ENCODE data around the gene EEF1AKMT2. TPM values are rescaled to one million over a fixed set of nuclear protein-coding genes. Genes with fewer than 3 reads are reported as not detected.

Gene EEF1AKMT2
- total and polyA plus RNA-seq, 4 experiments from 2014 or later, result 18.2 to 31.1 (median 22.1) TPM

- no peaks in the 10 kb centered on the region for H3K36me3 ChIP-seq (ENCODE audit: insufficient read depth, low read length)
- peak overlapping the region in 1 of 2 donors; percentile 36 for H3K4me3 ChIP-seq (ENCODE audit: low read length in 2 of 2)
- ChIA-PET POLR2A (ENCODE audit: partially characterized antibody) (interaction anchor here (0.7 to 20.9 kb wide), 13 partner anchors 6 to 97 kb away, joined by 3 to 544 read pairs (median 10); no protein-coding TSS in a partner anchor), CTCF (ENCODE audit: partially characterized antibody) (interaction anchor here (1.6 to 22.6 kb wide), 4 partner anchors 10 to 194 kb away, joined by 4 to 556 read pairs (median 6); no protein-coding TSS in a partner anchor)
- no peak for DNase-seq
- H3K9me3 ChIP-seq (ENCODE audit: control insufficient read depth in 1 of 2, low read length in 2 of 2), result no peaks in the 10 kb centered on the region
- H3K4me1 ChIP-seq (ENCODE audit: insufficient read depth, low read length), result peaks cover 100% of the 10 kb centered on the region
- Mint-ChIP-seq H3K36me3 (peaks cover 7 to 22% of the 10 kb centered on the region in 2 donors), H3K4me3 (peak overlapping the region in 7 of 8 donors; percentile 55 to 87 (median 77)), H3K27me3 (no peaks in the 10 kb centered on the region), H3K4me1 (peaks cover 77 to 98% (median 88%) of the 10 kb centered on the region in 4 donors), H3K9me3 (peaks cover 0 to 2% (median 0%) of the 10 kb centered on the region in 8 donors), H3K27ac (peak overlapping the region; percentile 87 to 98 (median 97))
- no peaks in the 10 kb centered on the region for H3K27me3 ChIP-seq (ENCODE audit: insufficient read depth, low read length)
- H3K27ac ChIP-seq (ENCODE audit: low read depth, low read length), result peak overlapping the region; percentile 82
- intact Hi-C loops (cut with micrococcal nuclease), result no loop called here
These were observed 67.2 kb downstream of the EEF1AKMT2 start for GRCh38 chr10:124724279-124725027.

- H3K27me3 Mint-ChIP-seq, result no peaks in the 10 kb centered on the region
- intact Hi-C loops (cut with micrococcal nuclease), result no loop called here
These were observed 67.9 kb downstream of the EEF1AKMT2 start for GRCh38 chr10:124723826-124724225.

GRCh38 chr10:124722798-124723783 is 68.6 kb downstream of the EEF1AKMT2 start:
- peak overlapping the region in 1 of 2 donors; percentile 36 for H3K4me3 ChIP-seq (ENCODE audit: low read length in 2 of 2)
- CTCF ChIA-PET (ENCODE audit: partially characterized antibody), result interaction anchor here (0.9 to 22.6 kb wide), 17 partner anchors 9 to 193 kb away, joined by 3 to 556 read pairs (median 5); no protein-coding TSS in a partner anchor
- peak overlapping the region; percentile 82 for H3K27ac ChIP-seq (ENCODE audit: low read depth, low read length)
- intact Hi-C loops (cut with micrococcal nuclease), result no loop called here
- no peaks in the 10 kb centered on the region for H3K27me3 ChIP-seq (ENCODE audit: insufficient read depth, low read length)
- no peaks in the 10 kb centered on the region for H3K9me3 ChIP-seq (ENCODE audit: control insufficient read depth in 1 of 2, low read length in 2 of 2)
- H3K36me3 ChIP-seq (ENCODE audit: insufficient read depth, low read length), result no peaks in the 10 kb centered on the region
- Mint-ChIP-seq H3K4me1 (peaks cover 75 to 98% (median 86%) of the 10 kb centered on the region in 4 donors), H3K4me3 (peak overlapping the region; percentile 22 to 87 (median 74)), H3K9me3 (peaks cover 0 to 2% (median 0%) of the 10 kb centered on the region in 8 donors), H3K36me3 (peaks cover 0 to 11% of the 10 kb centered on the region in 2 donors), H3K27me3 (no peaks in the 10 kb centered on the region), H3K27ac (peak overlapping the region; percentile 87 to 98 (median 97))
- POLR2A ChIA-PET (ENCODE audit: partially characterized antibody), result interaction anchor here (0.7 to 20.9 kb wide), 18 partner anchors 7 to 96 kb away, joined by 3 to 544 read pairs (median 9); partner anchors contain the start of gene EEF1AKMT2
- DNase-seq, result peak in 4 of 5 donors; percentile 46 to 83 (median 57)
- peaks cover 100% of the 10 kb centered on the region for H3K4me1 ChIP-seq (ENCODE audit: insufficient read depth, low read length)

More at GRCh38 chr10:124723826-124724225, 67.9 kb downstream of the EEF1AKMT2 start:
- H3K36me3 ChIP-seq (ENCODE audit: insufficient read depth, low read length), result no peaks in the 10 kb centered on the region
- no peaks in the 10 kb centered on the region for H3K27me3 ChIP-seq (ENCODE audit: insufficient read depth, low read length)
- Mint-ChIP-seq H3K36me3 (peaks cover 7 to 17% of the 10 kb centered on the region in 2 donors), H3K27ac (peak overlapping the region; percentile 87 to 98 (median 97)), H3K4me1 (peaks cover 76 to 98% (median 88%) of the 10 kb centered on the region in 4 donors), H3K4me3 (peak overlapping the region in 7 of 8 donors; percentile 55 to 87 (median 77)), H3K9me3 (peaks cover 0 to 2% (median 0%) of the 10 kb centered on the region in 8 donors)
- no peak for DNase-seq
- H3K4me1 ChIP-seq (ENCODE audit: insufficient read depth, low read length), result peaks cover 100% of the 10 kb centered on the region
- H3K27ac ChIP-seq (ENCODE audit: low read depth, low read length), result peak overlapping the region; percentile 82
- no peaks in the 10 kb centered on the region for H3K9me3 ChIP-seq (ENCODE audit: control insufficient read depth in 1 of 2, low read length in 2 of 2)
- ChIA-PET POLR2A (ENCODE audit: partially characterized antibody) (interaction anchor here (0.7 to 20.9 kb wide), 16 partner anchors 6 to 97 kb away, joined by 3 to 544 read pairs (median 10); no protein-coding TSS in a partner anchor), CTCF (ENCODE audit: partially characterized antibody) (interaction anchor here (1.2 to 22.6 kb wide), 7 partner anchors 10 to 194 kb away, joined by 3 to 556 read pairs (median 7); no protein-coding TSS in a partner anchor)
- H3K4me3 ChIP-seq (ENCODE audit: low read length in 2 of 2), result peak overlapping the region in 1 of 2 donors; percentile 36

DNA sequence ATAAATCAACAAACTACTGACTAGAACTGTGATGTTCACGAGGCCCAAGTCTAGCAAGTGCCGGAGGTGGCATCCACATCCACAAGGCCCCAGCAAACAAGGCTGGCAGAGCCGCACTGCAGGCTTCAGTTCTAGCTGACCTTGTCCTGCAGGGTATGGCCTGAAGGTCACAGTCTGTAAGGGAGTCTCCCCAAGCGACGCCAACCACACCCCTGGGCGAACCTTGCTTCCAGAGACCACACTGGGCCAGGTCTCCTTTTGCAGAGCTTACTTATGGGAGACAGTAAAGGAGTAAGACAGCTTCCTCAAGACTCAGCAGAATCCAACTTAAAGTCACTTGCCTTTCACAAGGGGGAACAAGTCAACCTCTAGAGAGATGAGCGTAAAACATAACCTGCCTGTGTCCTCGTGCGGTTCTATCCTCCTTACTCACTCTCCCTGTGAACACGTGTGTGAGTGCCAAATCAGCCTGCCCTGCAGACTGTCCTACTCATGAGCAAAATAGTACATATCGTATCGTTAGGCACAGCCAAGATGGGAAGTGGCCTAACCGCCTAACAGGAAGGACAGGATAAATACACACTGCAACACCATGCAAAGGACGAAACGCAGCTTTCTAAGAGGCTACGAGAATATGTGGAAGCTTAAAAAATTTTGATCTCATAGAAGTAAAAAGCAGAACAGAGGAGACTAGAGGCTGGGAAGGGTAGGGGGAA is 70.2 kb downstream of the EEF1AKMT2 start:
- Histone ChIP-seq H3K27ac (ENCODE audit: low read depth, low read length) (peak overlapping the region; percentile 81), H3K4me1 (ENCODE audit: insufficient read depth, low read length) (peaks cover 100% of the 10 kb centered on the region), H3K36me3 (ENCODE audit: insufficient read depth, low read length) (no peaks in the 10 kb centered on the region), H3K27me3 (ENCODE audit: insufficient read depth, low read length) (no peaks in the 10 kb centered on the region), H3K4me3 (ENCODE audit: low read length in 2 of 2) (no peak overlapping the region), H3K9me3 (ENCODE audit: control insufficient read depth in 1 of 2, low read length in 2 of 2) (no peaks in the 10 kb centered on the region)
- ChIA-PET CTCF (ENCODE audit: partially characterized antibody) (interaction anchor here (0.7 to 22.6 kb wide), 17 partner anchors 13 to 191 kb away, joined by 3 to 556 read pairs (median 4); no protein-coding TSS in a partner anchor), POLR2A (ENCODE audit: partially characterized antibody) (interaction anchor here (0.6 to 20.9 kb wide), 12 partner anchors 9 to 194 kb away, joined by 3 to 544 read pairs (median 10); partner anchors contain the start of gene ABRAXAS2)
- Mint-ChIP-seq H3K4me1 (peaks cover 76 to 98% (median 88%) of the 10 kb centered on the region in 4 donors), H3K27ac (peak overlapping the region; percentile 87 to 98 (median 94)), H3K36me3 (peaks cover 3 to 13% of the 10 kb centered on the region in 2 donors), H3K9me3 (peaks cover 0 to 2% (median 0%) of the 10 kb centered on the region in 8 donors), H3K4me3 (peak overlapping the region in 7 of 8 donors; percentile 53 to 87 (median 66)), H3K27me3 (no peaks in the 10 kb centered on the region)
- DNase-seq, result peak in 1 of 5 donors; percentile 56
- intact Hi-C loops (cut with micrococcal nuclease), result no loop called here

DNA sequence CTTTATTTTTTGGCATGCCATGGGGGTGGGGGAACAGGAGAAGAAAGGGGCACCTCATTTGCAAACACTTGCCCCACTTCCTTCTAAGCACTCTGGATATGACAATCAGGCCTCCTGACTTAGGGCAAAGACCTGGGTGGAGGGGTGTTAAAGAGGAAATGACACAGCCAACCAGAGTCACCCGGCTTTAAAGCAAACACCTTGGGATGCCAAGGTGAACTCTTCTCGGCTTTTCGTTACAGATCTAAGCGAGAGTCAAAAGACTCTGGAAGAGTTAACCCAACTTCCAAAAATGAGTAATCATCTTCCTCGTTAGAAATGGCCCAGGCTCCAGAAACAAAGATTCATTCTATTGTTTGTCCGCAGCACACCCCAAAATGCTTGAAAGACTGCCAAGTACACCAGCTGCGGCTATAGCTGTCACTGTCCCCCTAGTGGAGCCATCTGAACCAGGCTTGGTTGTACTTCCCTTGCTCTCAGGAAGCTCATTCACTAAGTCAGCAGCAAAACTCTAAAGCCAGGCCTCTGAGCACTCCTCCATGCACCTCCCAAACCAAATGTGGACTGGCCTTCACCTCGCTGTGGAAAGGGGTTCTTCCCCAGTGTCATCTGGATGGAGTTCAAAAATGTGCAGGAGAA is 72.4 kb downstream of the EEF1AKMT2 start:
- H3K36me3 Mint-ChIP-seq, result peaks cover 5 to 8% of the 10 kb centered on the region in 2 donors
- peak overlapping the region; percentile 59 to 83 (median 72) for H3K4me3 Mint-ChIP-seq
- ChIA-PET POLR2A (ENCODE audit: partially characterized antibody) (interaction anchor here (0.7 to 20.9 kb wide), 29 partner anchors 11 to 197 kb away, joined by 3 to 544 read pairs (median 8); partner anchors contain the start of gene FAM53B), CTCF (ENCODE audit: partially characterized antibody) (interaction anchor here (0.7 to 22.6 kb wide), 28 partner anchors 15 to 189 kb away, joined by 3 to 556 read pairs (median 8); no protein-coding TSS in a partner anchor)
- intact Hi-C loops (cut with micrococcal nuclease), result loop anchor here (1.0 kb wide), 7 partner anchors 22 to 179 kb away; no protein-coding TSS in a partner anchor
- H3K9me3 ChIP-seq (ENCODE audit: control insufficient read depth in 1 of 2, low read length in 2 of 2), result no peaks in the 10 kb centered on the region
- H3K4me1 ChIP-seq (ENCODE audit: insufficient read depth, low read length), result peaks cover 100% of the 10 kb centered on the region
- H3K4me1 Mint-ChIP-seq, result peaks cover 79 to 97% (median 89%) of the 10 kb centered on the region in 4 donors
- H3K27me3 Mint-ChIP-seq, result no peaks in the 10 kb centered on the region
- peak overlapping the region; percentile 81 for H3K27ac ChIP-seq (ENCODE audit: low read depth, low read length)
- no peaks in the 10 kb centered on the region for H3K27me3 ChIP-seq (ENCODE audit: insufficient read depth, low read length)
- no peaks in the 10 kb centered on the region for H3K36me3 ChIP-seq (ENCODE audit: insufficient read depth, low read length)
- peaks cover 0 to 2% (median 0%) of the 10 kb centered on the region in 8 donors for H3K9me3 Mint-ChIP-seq
- peak; percentile 81 to 89 (median 84) for DNase-seq
- peak overlapping the region in 1 of 2 donors; percentile 19 for H3K4me3 ChIP-seq (ENCODE audit: low read length in 2 of 2)
- peak overlapping the region; percentile 87 to 98 (median 96) for H3K27ac Mint-ChIP-seq
